Activated CD8-positive, alpha-beta T cell treated with anti-CD3 and anti-CD28 coated beads for 36 hours (primary cell): Measurements from ENCODE around the gene EIF2B5. TPM values are rescaled to one million over a fixed set of nuclear protein-coding genes. Genes with fewer than 3 reads are reported as not detected.

ENCODE experiments used
- ATAC-seq: fragments of 200-7000 bp; cut with Tn5 transposase; one replicate; pipeline ENCODE4 v1.10.0; 2021; ENCODE audit warnings: mild to moderate bottlenecking, moderate library complexity
- CTCF ChIA-PET: fragments of 350-600 bp; sonication (Branson Sonifier 250); formaldehyde crosslinking; loops from one replicate; lab custom pipeline; 2021; ENCODE audit warnings: antibody characterized with exemption; lab: Charles Lee
- POLR2A ChIA-PET: fragments of 350-600 bp; sonication (Branson Sonifier 250); formaldehyde crosslinking; loops from one replicate; lab custom pipeline; 2021; ENCODE audit warnings: antibody characterized with exemption; lab: Charles Lee
- DNase-seq: peaks from one replicate; pipeline ENCODE4 v3.0.0-alpha.2; 2020
- H3K27ac Mint-ChIP-seq: one replicate; pipeline ENCODE4 v1.8.0; 2021; ENCODE audit warnings: mild to moderate bottlenecking, mixed read lengths
- H3K27me3 Mint-ChIP-seq: one replicate; pipeline ENCODE4 v1.8.0; 2021; ENCODE audit warnings: mixed read lengths
- H3K36me3 Mint-ChIP-seq: one replicate; pipeline ENCODE4 v1.8.0; 2021; ENCODE audit warnings: low read depth, mixed read lengths
- H3K4me1 Mint-ChIP-seq: one replicate; pipeline ENCODE4 v1.8.0; 2021; ENCODE audit warnings: low read depth, mixed read lengths
- H3K4me3 Mint-ChIP-seq: one replicate; pipeline ENCODE4 v1.8.0; 2021; ENCODE audit warnings: mild to moderate bottlenecking, moderate library complexity, mixed read lengths
- H3K9me3 Mint-ChIP-seq: one replicate; pipeline ENCODE4 v1.8.0; 2021; ENCODE audit warnings: mixed read lengths
- CTCF ChIP-seq: fragments of 200-600 bp; IDR thresholded peaks from one replicate; pipeline ENCODE4 v1.8.0; 2022; ENCODE audit warnings: antibody characterized with exemption, mild to moderate bottlenecking
- intact Hi-C: fragments of 100-400 bp; cut with micrococcal nuclease; formaldehyde crosslinking; loops from one replicate; pipeline ENCODE4 v1.10.0; 2022
- total RNA-seq, 2 experiments: library from RNA; stranded (reverse); gene quantifications; one replicate each; pipeline ENCODE4 v1.2.3, GENCODE V29; 2021

EIF2B5 gene
- total RNA-seq, 2 experiments from 2014 or later: 59.9 to 64.0 TPM

GRCh38 chr3:184164648-184165330 is 29.6 kb downstream of the EIF2B5 start:
- Mint-ChIP-seq H3K27ac (no peak overlapping the region), H3K36me3 (no peaks in the 10 kb centered on the region)

GRCh38 chr3:184165543-184165942 is 30.4 kb downstream of the EIF2B5 start:
- Mint-ChIP-seq H3K27me3 (no peaks in the 10 kb centered on the region), H3K4me3 (no peak overlapping the region), H3K4me1 (peaks cover 2% of the 10 kb centered on the region), H3K27ac (no peak overlapping the region), H3K36me3 (no peaks in the 10 kb centered on the region), H3K9me3 (no peaks in the 10 kb centered on the region)
- ATAC-seq (no peak), DNase-seq (no peak)
- no peak for TF ChIP-seq CTCF
- intact Hi-C loops: no loop called here
- CTCF ChIA-PET: no interaction called here
- POLR2A ChIA-PET: interaction anchor here (1.3 kb wide), 1 partner anchor 19 kb away, joined by 4 read pairs; no protein-coding TSS in a partner anchor

More at GRCh38 chr3:184164648-184165330, 29.6 kb downstream of the EIF2B5 start:
- ChIA-PET POLR2A (interaction anchor here (1.0 kb wide), 2 partner anchors 22 to 28 kb away, joined by 3 read pairs; no protein-coding TSS in a partner anchor), CTCF (interaction anchor here (0.6 kb wide), 1 partner anchor 122 kb away, joined by 3 read pairs; no protein-coding TSS in a partner anchor)
- intact Hi-C loops: no loop called here
- H3K27me3 Mint-ChIP-seq: no peaks in the 10 kb centered on the region
- DNase-seq (no peak), ATAC-seq (no peak)
- no peak overlapping the region for H3K4me3 Mint-ChIP-seq
- TF ChIP-seq CTCF: no peak
- no peaks in the 10 kb centered on the region for H3K9me3 Mint-ChIP-seq
- peaks cover 7% of the 10 kb centered on the region for H3K4me1 Mint-ChIP-seq

GRCh38 chr3:184166671-184167070 is 31.5 kb downstream of the EIF2B5 start:
- H3K4me1 Mint-ChIP-seq: no peaks in the 10 kb centered on the region
- TF ChIP-seq CTCF: no peak
- H3K27ac Mint-ChIP-seq: no peak overlapping the region
- peaks cover 1% of the 10 kb centered on the region for H3K36me3 Mint-ChIP-seq
- H3K9me3 Mint-ChIP-seq: no peaks in the 10 kb centered on the region
- H3K4me3 Mint-ChIP-seq: no peak overlapping the region
- no peaks in the 10 kb centered on the region for H3K27me3 Mint-ChIP-seq
- no peak for ATAC-seq
- DNase-seq: no peak
- ChIA-PET POLR2A (interaction anchor here (1.3 kb wide), 1 partner anchor 17 kb away, joined by 4 read pairs; no protein-coding TSS in a partner anchor), CTCF (no interaction called here)
- intact Hi-C loops: no loop called here

GRCh38 chr3:184167786-184168185 is 32.6 kb downstream of the EIF2B5 start:
- ChIA-PET POLR2A (no interaction called here), CTCF (no interaction called here)

More at GRCh38 chr3:184167786-184168185, 32.6 kb downstream of the EIF2B5 start:
- Mint-ChIP-seq H3K4me1 (no peaks in the 10 kb centered on the region), H3K27ac (no peak overlapping the region), H3K27me3 (no peaks in the 10 kb centered on the region), H3K9me3 (no peaks in the 10 kb centered on the region), H3K36me3 (peaks cover 1% of the 10 kb centered on the region), H3K4me3 (no peak overlapping the region)
- TF ChIP-seq CTCF: no peak
- intact Hi-C loops: no loop called here
- DNase-seq: no peak
- ATAC-seq: no peak
